Left lung (tissue), 8 donors: ENCODE measurements around the gene SON. TPM values are rescaled to one million over a fixed set of nuclear protein-coding genes. Genes with fewer than 3 reads are reported as not detected.

ENCODE experiments used
- polyA plus RNA-seq, 6 donors: library from polyadenylated mRNA; unstranded; fragments of 120-200 nt; gene quantifications; one replicate each; pipeline ENCODE4 v1.2.1, GENCODE V29; 2013; ENCODE audit not compliant: insufficient read length in 6 of 6
- total RNA-seq, 2 donors: library from RNA; stranded (reverse); fragmentation: NEBNext Ultra II Directional; extraction: Animal tissue kit (Norgen Biotek cat#: 25700); gene quantifications; one replicate each; pipeline ENCODE4 v1.2.1, GENCODE V29; 2021
- donor health status: DM: no; HTN: yes; CAD: no.
- donor health status: DM: no; HTN: no; CAD: no.

SON gene
- total and polyA plus RNA-seq, 8 donors, result 237 to 454 (median 412) TPM

Other genes with a start within 250 kb of the SON start
- gene IFNAR1, start 218.1 kb upstream of the SON start, total RNA-seq, result 10 to 100 TPM; 63.4 to 71.3 TPM
- 10 to 100 TPM; 29.2 to 35.7 (median 32.4) TPM for gene IFNAR1, start 218.1 kb upstream of the SON start, polyA plus RNA-seq
- 100 to 1,000 TPM in 1 of 2 donors, 10 to 100 TPM in 1; 90.8 to 116 TPM for gene IFNGR2, start 139.6 kb upstream of the SON start, total RNA-seq
- gene IFNGR2, start 139.6 kb upstream of the SON start, polyA plus RNA-seq, result 10 to 100 TPM; 67.9 to 78.1 (median 70.5) TPM
- 10 to 100 TPM; 45.6 to 57.5 TPM for gene TMEM50B, start 63.1 kb upstream of the SON start, total RNA-seq
- gene TMEM50B, start 63.1 kb upstream of the SON start, polyA plus RNA-seq, result 10 to 100 TPM; 50.3 to 92.8 (median 61.5) TPM
- 1 to 10 TPM; 1.2 to 1.6 TPM for gene DNAJC28, start 51.3 kb upstream of the SON start, total RNA-seq
- gene DNAJC28, start 51.3 kb upstream of the SON start, polyA plus RNA-seq, result 1 to 10 TPM; 3.1 to 4.3 (median 3.7) TPM
- 10 to 100 TPM; 57.7 to 76.9 TPM for gene GART, start 921 bp upstream of the SON start, total RNA-seq
- gene GART, start 921 bp upstream of the SON start, polyA plus RNA-seq, result 10 to 100 TPM; 73.2 to 84.1 (median 82.0) TPM
- gene DONSON, start 45.6 kb downstream of the SON start, total RNA-seq, result 10 to 100 TPM; 14.3 to 15.1 TPM
- gene DONSON, start 45.6 kb downstream of the SON start, polyA plus RNA-seq, result 10 to 100 TPM; 35.5 to 51.2 (median 39.8) TPM
- 10 to 100 TPM; 21.8 to 27.9 TPM for gene CRYZL1, start 98.7 kb downstream of the SON start, total RNA-seq
- gene CRYZL1, start 98.7 kb downstream of the SON start, polyA plus RNA-seq, result 10 to 100 TPM; 59.4 to 84.5 (median 66.5) TPM
- 10 to 100 TPM; 38.9 to 44.5 TPM for gene ITSN1, start 99.5 kb downstream of the SON start, total RNA-seq
- gene ITSN1, start 99.5 kb downstream of the SON start, polyA plus RNA-seq, result 10 to 100 TPM; 47.7 to 59.1 (median 51.6) TPM